Measurements from ENCODE around the gene PARD3. TPM values are rescaled to one million over a fixed set of nuclear protein-coding genes. Genes with fewer than 3 reads are reported as not detected.

The PARD3 gene
- total RNA-seq, 2 experiments from 2014 or later, result 0.53 to 0.71 TPM

- intact Hi-C loops (cut with DNase I, micrococcal nuclease), result no loop called here
- Histone ChIP-seq H3K4me1 (ENCODE audit: insufficient read depth, low read length) (no peaks in the 10 kb centered on the region), H3K27ac (ENCODE audit: low read depth in 1 of 2, low read length in 2 of 2) (no peak overlapping the region), H3K27me3 (ENCODE audit: control insufficient read depth in 1 of 2, insufficient read depth in 2 of 2, low read length in 2 of 2) (no peaks in the 10 kb centered on the region), H3K9me3 (ENCODE audit: control insufficient read depth in 1 of 2, insufficient read depth in 1 of 2, low read length in 2 of 2) (no peaks in the 10 kb centered on the region), H3K4me3 (ENCODE audit: low read length) (no peak overlapping the region), H3K36me3 (ENCODE audit: insufficient read depth, low read length) (no peaks in the 10 kb centered on the region)
- H3K4me3 Mint-ChIP-seq, result no peak overlapping the region
- H3K4me1 Mint-ChIP-seq (ENCODE audit: low read depth), result no peaks in the 10 kb centered on the region
- DNase-seq (no peak), ATAC-seq (ENCODE audit: poor library complexity) (no peak)
- H3K27me3 Mint-ChIP-seq, result no peaks in the 10 kb centered on the region
- H3K27ac Mint-ChIP-seq, result no peak overlapping the region
- no peaks in the 10 kb centered on the region for H3K36me3 Mint-ChIP-seq (ENCODE audit: low read depth)
- TF ChIP-seq CTCF (IDR thresholded peaks at IDR 0.05), result no peak
- no peaks in the 10 kb centered on the region for H3K9me3 Mint-ChIP-seq
- ChIA-PET POLR2A (no interaction called here), CTCF (no interaction called here)
Measured at GRCh38 chr10:34114914-34115313, 700.2 kb downstream of the PARD3 start.

GRCh38 chr10:34113504-34114225 lies 701.4 kb downstream of the PARD3 start:
- ChIA-PET CTCF (no interaction called here), POLR2A (no interaction called here)
- no peaks in the 10 kb centered on the region for H3K9me3 ChIP-seq (ENCODE audit: control insufficient read depth in 1 of 2, insufficient read depth in 1 of 2, low read length in 2 of 2)
- H3K36me3 ChIP-seq (ENCODE audit: insufficient read depth, low read length), result no peaks in the 10 kb centered on the region
- no peak overlapping the region for H3K4me3 ChIP-seq (ENCODE audit: low read length)
- Mint-ChIP-seq H3K27ac (no peak overlapping the region), H3K4me3 (no peak overlapping the region), H3K36me3 (ENCODE audit: low read depth) (no peaks in the 10 kb centered on the region), H3K27me3 (no peaks in the 10 kb centered on the region), H3K9me3 (no peaks in the 10 kb centered on the region), H3K4me1 (ENCODE audit: low read depth) (no peaks in the 10 kb centered on the region)
- no peak for DNase-seq
- TF ChIP-seq CTCF (IDR thresholded peaks at IDR 0.05), result no peak
- no peak overlapping the region for H3K27ac ChIP-seq (ENCODE audit: low read depth in 1 of 2, low read length in 2 of 2)
- H3K27me3 ChIP-seq (ENCODE audit: control insufficient read depth in 1 of 2, insufficient read depth in 2 of 2, low read length in 2 of 2), result no peaks in the 10 kb centered on the region
- H3K4me1 ChIP-seq (ENCODE audit: insufficient read depth, low read length), result no peaks in the 10 kb centered on the region
- intact Hi-C loops (cut with DNase I, micrococcal nuclease), result no loop called here
- no peak for ATAC-seq (ENCODE audit: poor library complexity)

- ATAC-seq (ENCODE audit: poor library complexity) (no peak), DNase-seq (no peak)
- ChIA-PET CTCF (no interaction called here), POLR2A (no interaction called here)
- Mint-ChIP-seq H3K27ac (no peak overlapping the region), H3K27me3 (no peaks in the 10 kb centered on the region), H3K36me3 (ENCODE audit: low read depth) (no peaks in the 10 kb centered on the region), H3K9me3 (no peaks in the 10 kb centered on the region), H3K4me3 (no peak overlapping the region), H3K4me1 (ENCODE audit: low read depth) (no peaks in the 10 kb centered on the region)
- no peaks in the 10 kb centered on the region for H3K27me3 ChIP-seq (ENCODE audit: control insufficient read depth in 1 of 2, insufficient read depth in 2 of 2, low read length in 2 of 2)
- intact Hi-C loops (cut with DNase I, micrococcal nuclease), result no loop called here
- TF ChIP-seq CTCF (IDR thresholded peaks at IDR 0.05), result no peak
- H3K4me3 ChIP-seq (ENCODE audit: low read length), result no peak overlapping the region
- H3K36me3 ChIP-seq (ENCODE audit: insufficient read depth, low read length), result no peaks in the 10 kb centered on the region
- no peak overlapping the region for H3K27ac ChIP-seq (ENCODE audit: low read depth in 1 of 2, low read length in 2 of 2)
- H3K9me3 ChIP-seq (ENCODE audit: control insufficient read depth in 1 of 2, insufficient read depth in 1 of 2, low read length in 2 of 2), result no peaks in the 10 kb centered on the region
- H3K4me1 ChIP-seq (ENCODE audit: insufficient read depth, low read length), result no peaks in the 10 kb centered on the region
Measured at GRCh38 chr10:34112171-34112782, 702.8 kb downstream of the PARD3 start.
